Spleen (tissue), 11 donors: ENCODE data around the gene NTMT2. TPM values are rescaled to one million over a fixed set of nuclear protein-coding genes. Genes with fewer than 3 reads are reported as not detected.

Experiments
- DNase-seq: peaks from one replicate; pipeline ENCODE4 v3.0.0-alpha.2; 2020
- H3K27ac ChIP-seq, 8 donors: fragments of 200-600 bp; sonication (generic) in 7 of 8; 1 replicate in 4 of 8; 2 replicates in 4 of 8; pipeline versions ENCODE4 v1.5.0 to v1.8.0; 2016 to 2021; ENCODE audit warnings: inconsistent platforms in 4 of 8, mild to moderate bottlenecking in 4 of 8, moderate library complexity in 1 of 8
- H3K27me3 ChIP-seq, 7 donors: fragments of 200-600 bp; sonication (generic) in 6 of 7; replicated peaks in 1 of 7; 1 replicate in 4 of 7; 2 replicates in 3 of 7; pipeline versions ENCODE4 v1.5.0 to v1.8.0; 2016 to 2021; ENCODE audit warnings: inconsistent platforms in 3 of 7, mild to moderate bottlenecking in 1 of 7
- H3K36me3 ChIP-seq, 6 donors: fragments of 200-600 bp; sonication (generic) in 5 of 6; 1 replicate in 4 of 6; 2 replicates in 2 of 6; pipeline versions ENCODE4 v1.5.0 to v1.8.0; 2016 to 2021; ENCODE audit warnings: inconsistent platforms in 2 of 6
- H3K4me1 ChIP-seq, 6 donors: fragments of 200-600 bp; sonication (generic) in 5 of 6; 1 replicate in 3 of 6; 2 replicates in 3 of 6; pipeline versions ENCODE4 v1.5.0 to v1.8.0; 2016 to 2021; ENCODE audit warnings: inconsistent platforms in 3 of 6
- H3K4me3 ChIP-seq, 8 donors: fragments of 200-600 bp; sonication (generic) in 7 of 8; 1 replicate in 4 of 8; 2 replicates in 4 of 8; pipeline versions ENCODE4 v1.5.0 to v1.8.0; 2016 to 2021; ENCODE audit warnings: inconsistent platforms in 4 of 8, mild to moderate bottlenecking in 4 of 8, moderate library complexity in 2 of 8
- H3K9me3 ChIP-seq, 8 donors: fragments of 200-600 bp; sonication (generic) in 7 of 8; 1 replicate in 4 of 8; 2 replicates in 4 of 8; pipeline versions ENCODE4 v1.5.0 to v1.8.0; 2016 to 2021; ENCODE audit warnings: inconsistent platforms in 4 of 8
- CTCF ChIP-seq, 11 experiments: fragments of 200-600 bp in 7 of 11; fragments of 450-650 bp in 4 of 11; sonication (generic) in 4 of 11; IDR thresholded peaks in 8 of 11; conservative IDR thresholded peaks in 3 of 11; 1 replicate in 7 of 11; 2 replicates in 4 of 11; pipeline versions ENCODE4 v1.4.0 to v1.8.0; 2016 to 2021; ENCODE audit warnings: antibody characterized with exemption in 11 of 11, inconsistent platforms in 4 of 11, mild to moderate bottlenecking in 1 of 11
- POLR2A ChIP-seq, 3 donors: fragments of 450-650 bp; IDR thresholded peaks; one replicate each; pipeline ENCODE4 v1.5.1; 2017; ENCODE audit warnings: antibody characterized with exemption in 3 of 3, mild to moderate bottlenecking in 1 of 3
- POLR2AphosphoS5 ChIP-seq, 3 donors: sonication (generic); formaldehyde crosslinking; IDR thresholded peaks; one replicate each; pipeline ENCODE4 v1.5.1; 2017; ENCODE audit warnings: antibody characterized with exemption in 3 of 3
- WGBS, 5 donors: extraction: QIAGEN DNeasy Blood & Tissue Kit in 3 of 5; methylation state at CpG; one replicate each; pipeline versions ENCODE4 v1.1.5 to v1.1.7; 2013 to 2018; 5-methylcytosine and 5-hydroxymethylcytosine counted together
- intact Hi-C: fragments of 100-400 bp; cut with DNase I; formaldehyde crosslinking; loops from one replicate; pipeline ENCODE4 v1.15.0; 2023; ENCODE audit warnings: low total_unique reads
- polyA plus RNA-seq, 3 donors: library from polyadenylated mRNA; stranded (reverse); fragments of 200-250 nt; gene quantifications; one replicate each; pipeline ENCODE4 v1.2.1, GENCODE V29; 2013
- total RNA-seq, 7 donors: library from RNA; depleted of rRNA in 3 of 7; stranded (reverse); fragments of >200 nt in 3 of 7; fragmentation: NEBNext Ultra II Directional in 4 of 7; extraction: Animal tissue kit (Norgen Biotek cat#: 25700) in 4 of 7; gene quantifications; one replicate each; pipeline versions ENCODE4 v1.1.0 to v1.2.1, GENCODE V29; 2016 to 2021
- donor health status: healthy with polysubstance abuse.
- donor health status: DM: no; HTN: no; CAD: no; lungs with moderate emphysema.
- donor health status: DM: no; HTN: no; CAD: no.
- donor health status: Bipolar disorder and iron deficiency.
- donor health status: healthy.
- donor health status: DM: no; HTN: no; CAD: no.
- donor health status: DM: yes; HTN: yes; CAD: no.

NTMT2 gene
- total and polyA plus RNA-seq, 10 donors = not detected

DNA sequence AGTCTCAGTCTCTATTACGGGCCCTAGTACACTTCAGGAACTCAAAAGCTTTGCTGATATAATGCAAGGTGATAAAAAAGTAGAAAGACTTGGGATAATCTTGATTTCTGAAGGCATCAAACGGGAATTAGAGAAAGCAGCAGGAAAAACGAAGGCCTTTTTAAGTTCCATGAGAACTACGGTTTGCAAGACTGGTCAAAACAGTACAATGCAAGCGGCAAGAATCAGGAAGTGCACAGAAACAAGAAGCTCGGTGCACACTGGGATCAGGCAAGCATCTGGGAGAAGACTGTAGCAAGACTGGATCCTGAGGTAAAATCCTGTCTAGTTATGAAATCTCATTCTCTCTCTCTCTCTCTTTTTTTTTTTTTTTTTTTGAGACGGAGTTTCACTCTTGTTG is 28.6 kb downstream of the NTMT2 start:
- no peak overlapping the region for H3K27ac ChIP-seq
- 71 to 79% (median 78%) methylated on average over 6 to 7 of the region's 7 CpGs for WGBS, 5 donors
- H3K27me3 ChIP-seq = no peaks in the 10 kb centered on the region
- no peak for TF ChIP-seq POLR2AphosphoS5 (IDR thresholded peaks at IDR 0.05)
- no peak for TF ChIP-seq CTCF (IDR thresholded peaks at IDR 0.05 in 8 of 11, conservative IDR thresholded peaks at IDR 0.05 in 3 of 11)
- TF ChIP-seq POLR2A (IDR thresholded peaks at IDR 0.05) = no peak
- peaks cover 0 to 18% (median 6%) of the 10 kb centered on the region in 8 donors for H3K9me3 ChIP-seq
- H3K4me3 ChIP-seq = no peak overlapping the region
- no peaks in the 10 kb centered on the region for H3K36me3 ChIP-seq
- intact Hi-C loops = no loop called here
- DNase-seq = no peak
- H3K4me1 ChIP-seq = no peaks in the 10 kb centered on the region

GRCh38 chr1:170175041-170175440 is 29.3 kb downstream of the NTMT2 start:
- no peak for TF ChIP-seq POLR2A (IDR thresholded peaks at IDR 0.05)
- TF ChIP-seq POLR2AphosphoS5 (IDR thresholded peaks at IDR 0.05) = no peak
- no peak for TF ChIP-seq CTCF (IDR thresholded peaks at IDR 0.05 in 8 of 11, conservative IDR thresholded peaks at IDR 0.05 in 3 of 11)
- WGBS, 5 donors = 78 to 86% (median 83%) methylated on average over 5 of the region's 5 CpGs
- intact Hi-C loops = no loop called here

GRCh38 chr1:170175484-170175883 is 29.7 kb downstream of the NTMT2 start:
- 55 to 77% (median 58%) methylated on average over 1 of the region's 1 CpG for WGBS, 5 donors
- no peak for DNase-seq
- intact Hi-C loops = no loop called here
- no peaks in the 10 kb centered on the region for H3K4me1 ChIP-seq
- TF ChIP-seq POLR2A (IDR thresholded peaks at IDR 0.05) (no peak), POLR2AphosphoS5 (IDR thresholded peaks at IDR 0.05) (no peak), CTCF (IDR thresholded peaks at IDR 0.05 in 8 of 11, conservative IDR thresholded peaks at IDR 0.05 in 3 of 11) (no peak)
- no peak overlapping the region for H3K4me3 ChIP-seq
- H3K27me3 ChIP-seq = no peaks in the 10 kb centered on the region
- H3K27ac ChIP-seq = no peak overlapping the region
- H3K36me3 ChIP-seq = no peaks in the 10 kb centered on the region
- peaks cover 0 to 14% (median 5%) of the 10 kb centered on the region in 8 donors for H3K9me3 ChIP-seq

More at GRCh38 chr1:170175041-170175440, 29.3 kb downstream of the NTMT2 start:
- Histone ChIP-seq H3K4me1 (no peaks in the 10 kb centered on the region), H3K27me3 (no peaks in the 10 kb centered on the region), H3K27ac (no peak overlapping the region), H3K9me3 (peaks cover 0 to 18% (median 6%) of the 10 kb centered on the region in 8 donors), H3K4me3 (no peak overlapping the region), H3K36me3 (no peaks in the 10 kb centered on the region)
- no peak for DNase-seq

DNA sequence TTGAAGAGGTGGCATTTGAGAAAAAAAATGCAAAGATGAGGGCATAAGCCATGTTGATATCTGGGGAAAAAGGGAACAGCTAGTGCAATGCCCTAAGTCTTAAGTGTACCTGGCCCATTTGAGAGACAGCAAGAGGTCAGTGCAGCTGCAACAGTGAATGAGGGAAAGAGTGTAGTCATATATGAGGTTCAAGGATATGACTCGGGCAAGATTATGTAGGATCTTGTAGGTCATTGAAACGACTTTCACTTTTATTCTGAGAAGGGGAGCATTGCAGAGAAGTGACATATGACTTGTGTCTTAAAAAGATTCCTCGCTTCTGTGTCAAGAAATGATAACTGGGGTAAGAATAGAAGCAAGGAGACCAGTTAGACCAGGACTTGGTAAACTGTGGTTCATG is 31.0 kb downstream of the NTMT2 start:
- DNase-seq = no peak
- intact Hi-C loops = no loop called here
- no peaks in the 10 kb centered on the region for H3K4me1 ChIP-seq
- H3K27me3 ChIP-seq = no peaks in the 10 kb centered on the region
- peaks cover 0 to 2% (median 0%) of the 10 kb centered on the region in 8 donors for H3K9me3 ChIP-seq
- H3K27ac ChIP-seq = no peak overlapping the region
- TF ChIP-seq POLR2A (IDR thresholded peaks at IDR 0.05) = no peak
- TF ChIP-seq CTCF (IDR thresholded peaks at IDR 0.05 in 8 of 11, conservative IDR thresholded peaks at IDR 0.05 in 3 of 11) = no peak
- no peak for TF ChIP-seq POLR2AphosphoS5 (IDR thresholded peaks at IDR 0.05)
- no peaks in the 10 kb centered on the region for H3K36me3 ChIP-seq
- H3K4me3 ChIP-seq = no peak overlapping the region
- 57 to 74% (median 69%) methylated on average over 3 of the region's 3 CpGs for WGBS, 5 donors
